Ovary (tissue), 9 donors: ENCODE results near the gene RNU4-1. TPM values are rescaled to one million over a fixed set of nuclear protein-coding genes. Genes with fewer than 3 reads are reported as not detected.

ENCODE experiments used
- DNase-seq, 5 donors: peaks; one replicate each; pipeline ENCODE4 v3.0.0-alpha.2; 2019 to 2020
- H3K27ac ChIP-seq, 2 donors: fragments of 200-600 bp; one replicate each; pipeline versions ENCODE4 v1.5.1 to v1.8.0; 2019 to 2022
- H3K27me3 ChIP-seq: fragments of 200-600 bp; one replicate; pipeline ENCODE4 v1.8.0; 2022
- H3K36me3 ChIP-seq: fragments of 200-600 bp; sonication (generic); one replicate; pipeline ENCODE4 v1.5.1; 2019
- H3K4me1 ChIP-seq: one replicate; pipeline ENCODE4 v1.8.1; 2013; ENCODE audit warnings: mild to moderate bottlenecking, moderate library complexity; ENCODE audit not compliant: insufficient read depth
- H3K4me3 ChIP-seq: fragments of 200-600 bp; sonication (generic); one replicate; pipeline ENCODE4 v1.5.1; 2017
- H3K9me3 ChIP-seq, 2 donors: fragments of 200-600 bp in 1 of 2; sonication (generic) in 1 of 2; one replicate each; pipeline versions ENCODE4 v1.5.1 to v1.8.1; 2013 to 2019; ENCODE audit warnings: mild to moderate bottlenecking in 1 of 2, moderate library complexity in 1 of 2
- EP300 ChIP-seq: sonication (generic); formaldehyde crosslinking; IDR thresholded peaks from one replicate; pipeline ENCODE4 v1.6.1; 2017; ENCODE audit warnings: antibody characterized with exemption
- POLR2A ChIP-seq: fragments of 450-650 bp; IDR thresholded peaks from one replicate; pipeline ENCODE4 v1.6.1; 2017; ENCODE audit warnings: antibody characterized with exemption, mild to moderate bottlenecking, moderate library complexity
- WGBS, 3 donors: extraction: QIAGEN DNeasy Blood & Tissue Kit in 1 of 3; methylation state at CpG; one replicate each; pipeline versions ENCODE4 v1.1.5 to v1.1.7; 2013 to 2017; 5-methylcytosine and 5-hydroxymethylcytosine counted together
- intact Hi-C, 4 donors: fragments of 100-400 bp; cut with DNase I; formaldehyde crosslinking; loops; one replicate each; pipeline versions ENCODE4 v1.11.0 to v1.15.1; 2022 to 2023
- polyA plus RNA-seq, 2 donors: library from polyadenylated mRNA; stranded (reverse); fragments of 200-250 nt in 1 of 2; fragments of 350-450 nt in 1 of 2; fragmentation: Illumina TruSeq in 1 of 2; extraction: RNeasy Lipid Tissue Mini Kit (QIAGEN cat#74804) in 1 of 2; gene quantifications; one replicate each; pipeline ENCODE4 v1.2.3, GENCODE V29; 2013 to 2014
- total RNA-seq, 7 donors: library from RNA; depleted of rRNA in 2 of 7; stranded (reverse); fragments of >200 nt in 2 of 7; fragmentation: NEBNext Ultra II Directional in 3 of 7; extraction: Animal tissue kit (Norgen Biotek cat#: 25700) in 3 of 7; gene quantifications; one replicate each; pipeline versions ENCODE4 v1.1.0 to v1.2.4, GENCODE V29; 2016 to 2023
- TF ChIP-seq, protein P1 (sequence below), 3 donors: fragments of 450-650 bp in 2 of 3; fragments of 200-600 bp in 1 of 3; IDR thresholded peaks; one replicate each; pipeline versions ENCODE4 v1.5.1 to v1.8.0; 2016 to 2022; ENCODE audit warnings: antibody characterized with exemption in 3 of 3, mild to moderate bottlenecking in 1 of 3
- donor health status: DM: no; HTN: no; CAD: no; lungs with moderate emphysema.
- donor health status: DM: no; HTN: no; CAD: no.
- donor health status: Bipolar disorder and iron deficiency.
- donor health status: DM: yes; HTN: yes; CAD: no.
- donor health status: DM: no; HTN: no; CAD: no.
- donor health status: DM: yes; HTN: yes; CAD: no.

RNU4-1 gene
- total and polyA plus RNA-seq, 9 donors = under 0.01 to 4,499 (median 2,193) TPM; not detected in 2

DNA sequence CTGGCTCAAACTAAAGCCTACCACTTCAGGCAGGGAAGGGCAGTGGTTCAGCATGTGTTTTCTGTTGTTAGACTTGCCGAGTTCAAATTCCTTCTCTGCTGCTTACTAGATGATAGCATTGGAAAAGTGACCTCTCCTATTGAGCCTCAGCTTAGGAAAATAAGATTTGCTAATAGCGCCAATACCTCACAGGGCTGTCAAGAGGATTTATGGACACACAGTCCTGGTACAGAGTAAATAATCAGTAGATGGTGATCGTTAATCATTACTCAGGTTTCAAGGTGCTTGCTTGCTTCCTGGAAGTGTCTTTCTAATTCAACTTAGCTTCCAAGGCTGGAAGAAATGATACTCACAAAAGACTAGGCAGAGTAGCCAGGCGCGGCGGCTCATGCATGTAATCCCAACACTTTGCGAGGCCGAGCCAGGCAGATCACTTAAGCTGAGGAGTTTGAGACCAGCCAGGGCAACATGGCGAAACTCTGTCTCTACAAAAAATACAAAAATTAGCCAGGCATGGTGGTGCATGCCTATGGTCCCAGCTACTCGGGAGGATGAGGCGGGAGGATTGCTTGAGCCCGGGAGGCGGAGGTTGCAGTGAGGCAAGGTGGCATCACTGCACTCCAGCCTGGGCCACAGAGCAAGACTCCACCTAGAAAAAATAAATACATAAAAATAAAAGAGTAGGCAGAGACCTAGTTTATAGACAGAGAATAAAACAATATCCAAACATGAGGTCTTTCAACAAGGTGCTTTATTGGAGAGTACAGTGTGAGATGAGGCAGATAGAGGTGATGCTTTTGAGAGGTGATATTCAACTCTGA lies 28.6 kb upstream of the RNU4-1 start:
- TF ChIP-seq, protein P1, sequence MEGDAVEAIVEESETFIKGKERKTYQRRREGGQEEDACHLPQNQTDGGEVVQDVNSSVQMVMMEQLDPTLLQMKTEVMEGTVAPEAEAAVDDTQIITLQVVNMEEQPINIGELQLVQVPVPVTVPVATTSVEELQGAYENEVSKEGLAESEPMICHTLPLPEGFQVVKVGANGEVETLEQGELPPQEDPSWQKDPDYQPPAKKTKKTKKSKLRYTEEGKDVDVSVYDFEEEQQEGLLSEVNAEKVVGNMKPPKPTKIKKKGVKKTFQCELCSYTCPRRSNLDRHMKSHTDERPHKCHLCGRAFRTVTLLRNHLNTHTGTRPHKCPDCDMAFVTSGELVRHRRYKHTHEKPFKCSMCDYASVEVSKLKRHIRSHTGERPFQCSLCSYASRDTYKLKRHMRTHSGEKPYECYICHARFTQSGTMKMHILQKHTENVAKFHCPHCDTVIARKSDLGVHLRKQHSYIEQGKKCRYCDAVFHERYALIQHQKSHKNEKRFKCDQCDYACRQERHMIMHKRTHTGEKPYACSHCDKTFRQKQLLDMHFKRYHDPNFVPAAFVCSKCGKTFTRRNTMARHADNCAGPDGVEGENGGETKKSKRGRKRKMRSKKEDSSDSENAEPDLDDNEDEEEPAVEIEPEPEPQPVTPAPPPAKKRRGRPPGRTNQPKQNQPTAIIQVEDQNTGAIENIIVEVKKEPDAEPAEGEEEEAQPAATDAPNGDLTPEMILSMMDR (IDR thresholded peaks at IDR 0.05) = no peak
- no peak for TF ChIP-seq POLR2A
- TF ChIP-seq EP300 = no peak
- Histone ChIP-seq H3K9me3 (no peaks in the 10 kb centered on the region), H3K27ac (no peak overlapping the region), H3K4me1 (no peaks in the 10 kb centered on the region), H3K4me3 (no peak overlapping the region), H3K36me3 (no peaks in the 10 kb centered on the region), H3K27me3 (no peaks in the 10 kb centered on the region)
- DNase-seq = no peak
- 68 to 73% (median 70%) methylated on average over 13 of the region's 13 CpGs for WGBS, 3 donors
- intact Hi-C loops = no loop called here

DNA sequence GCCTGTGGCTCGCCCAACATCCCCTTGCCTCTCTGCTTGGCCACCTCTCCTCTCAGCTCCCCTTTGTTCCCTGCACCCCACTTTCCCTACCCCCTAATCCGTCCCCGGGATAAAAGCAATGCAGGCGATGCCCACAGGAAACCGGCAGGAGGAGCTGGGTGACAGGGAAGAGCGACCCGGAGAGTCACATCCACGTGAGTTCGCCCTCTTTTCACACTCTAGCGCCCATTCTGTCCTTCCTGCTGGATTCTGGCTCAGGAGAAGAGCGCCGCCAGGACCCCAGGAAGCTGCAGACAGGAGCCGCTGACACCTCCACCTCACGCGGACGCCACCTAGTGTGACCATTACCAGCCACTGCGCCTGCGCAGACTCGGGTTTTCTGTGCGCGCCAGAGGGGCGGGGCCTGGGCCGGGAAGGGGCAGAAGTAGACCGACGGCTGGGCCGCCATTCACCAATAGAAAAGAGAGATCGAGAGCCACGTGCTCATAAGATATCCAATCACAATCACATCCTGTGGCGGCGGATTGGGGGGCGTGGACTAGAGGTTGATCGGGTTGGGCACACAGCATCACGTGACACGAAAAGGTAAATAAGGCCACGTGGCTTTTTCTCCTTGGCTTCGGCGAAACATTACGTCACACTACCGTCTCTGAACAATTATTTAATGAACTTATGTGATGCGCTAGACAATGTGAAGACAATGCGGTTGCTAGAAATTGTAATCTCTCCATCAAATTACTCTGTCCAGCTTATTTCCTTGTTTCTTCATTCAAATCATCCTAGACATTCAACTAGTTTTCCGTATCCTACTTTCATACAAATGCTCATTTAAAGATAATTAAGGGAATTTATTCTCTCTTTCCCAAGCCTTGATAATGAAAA lies 24.4 kb upstream of the RNU4-1 start:
- 1 to 2% (median 1%) methylated on average over 42 of the region's 42 CpGs for WGBS, 3 donors
- peak overlapping the region; percentile 53 for H3K4me3 ChIP-seq
- TF ChIP-seq, protein P1 (IDR thresholded peaks at IDR 0.05) = peak; percentile 43 to 94 (median 87)
- TF ChIP-seq EP300 (no peak), POLR2A (peak; percentile 95)
- H3K9me3 ChIP-seq = no peaks in the 10 kb centered on the region
- H3K36me3 ChIP-seq = no peaks in the 10 kb centered on the region
- intact Hi-C loops = no loop called here
- H3K4me1 ChIP-seq = no peaks in the 10 kb centered on the region
- peak; percentile 99 to 100 (median 99) for DNase-seq
- H3K27ac ChIP-seq = peak overlapping the region; percentile 51 to 80
- H3K27me3 ChIP-seq = no peaks in the 10 kb centered on the region

DNA sequence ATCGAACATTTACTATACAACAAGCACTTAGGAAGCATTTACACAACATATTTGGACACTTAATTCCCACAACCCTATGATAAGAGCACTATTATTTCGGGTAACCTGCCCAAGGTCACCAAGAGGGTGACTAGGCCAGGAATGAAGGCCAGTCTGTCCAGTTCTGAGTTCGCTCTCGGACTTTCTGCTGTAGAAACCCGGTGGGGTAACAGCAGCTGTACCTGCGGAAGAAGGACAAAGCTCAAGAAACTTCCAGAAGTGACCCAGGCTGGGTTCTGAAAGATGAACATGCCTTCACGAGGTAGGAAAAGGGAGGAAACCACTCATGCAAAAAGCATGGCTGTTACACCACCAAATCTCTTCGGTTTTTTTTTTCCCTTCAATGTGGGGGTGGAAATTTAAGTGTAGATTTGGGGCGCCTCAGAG lies 23.8 kb upstream of the RNU4-1 start:
- no peaks in the 10 kb centered on the region for H3K27me3 ChIP-seq
- H3K4me1 ChIP-seq = no peaks in the 10 kb centered on the region
- peak overlapping the region; percentile 51 to 80 for H3K27ac ChIP-seq
- H3K9me3 ChIP-seq = no peaks in the 10 kb centered on the region
- WGBS, 3 donors = 8 to 34% (median 8%) methylated on average over 9 of the region's 9 CpGs
- peak overlapping the region; percentile 53 for H3K4me3 ChIP-seq
- peak in 1 of 5 donors; percentile 36 for DNase-seq
- intact Hi-C loops = no loop called here
- TF ChIP-seq EP300 (no peak), POLR2A (no peak)
- TF ChIP-seq, protein P1 (IDR thresholded peaks at IDR 0.05) = no peak
- no peaks in the 10 kb centered on the region for H3K36me3 ChIP-seq

DNA sequence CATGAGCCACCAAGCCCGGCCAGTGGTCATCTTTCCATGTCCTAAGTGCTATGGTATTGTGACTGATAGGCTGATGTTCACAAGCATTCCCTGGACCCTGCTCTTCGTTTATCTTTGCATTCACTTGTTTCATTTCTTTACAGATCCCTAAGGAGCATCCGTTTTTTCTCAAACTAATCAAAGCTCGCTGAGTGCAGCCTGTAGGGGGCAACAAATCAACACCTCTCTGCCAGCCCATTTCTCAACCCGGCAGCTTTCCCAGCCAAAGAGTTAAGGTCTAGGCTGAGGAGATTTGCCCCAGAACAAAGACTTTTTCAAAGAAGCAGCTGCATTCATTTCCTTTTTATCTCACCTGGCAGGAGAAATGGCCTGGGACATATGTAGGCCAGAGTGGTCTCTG lies 21.2 kb upstream of the RNU4-1 start:
- no peaks in the 10 kb centered on the region for H3K9me3 ChIP-seq
- H3K36me3 ChIP-seq = no peaks in the 10 kb centered on the region
- H3K4me1 ChIP-seq = no peaks in the 10 kb centered on the region
- intact Hi-C loops = no loop called here
- no peak overlapping the region for H3K4me3 ChIP-seq
- WGBS, 3 donors = 53 to 61% (median 60%) methylated on average over 5 of the region's 5 CpGs
- H3K27me3 ChIP-seq = no peaks in the 10 kb centered on the region
- no peak for DNase-seq
- no peak overlapping the region for H3K27ac ChIP-seq
- TF ChIP-seq, protein P1 (IDR thresholded peaks at IDR 0.05) = no peak
- TF ChIP-seq EP300 = no peak
- TF ChIP-seq POLR2A = no peak
